ENCODE data around the gene COX15. TPM values are rescaled to one million over a fixed set of nuclear protein-coding genes. Genes with fewer than 3 reads are reported as not detected.

COX15 gene
- total RNA-seq (2022; extraction: Qiagen RNA extraction; ENCODE audit: low read depth) = 25.1 to 36.7 TPM (median 35.5 TPM) in 5 replicates

DNA sequence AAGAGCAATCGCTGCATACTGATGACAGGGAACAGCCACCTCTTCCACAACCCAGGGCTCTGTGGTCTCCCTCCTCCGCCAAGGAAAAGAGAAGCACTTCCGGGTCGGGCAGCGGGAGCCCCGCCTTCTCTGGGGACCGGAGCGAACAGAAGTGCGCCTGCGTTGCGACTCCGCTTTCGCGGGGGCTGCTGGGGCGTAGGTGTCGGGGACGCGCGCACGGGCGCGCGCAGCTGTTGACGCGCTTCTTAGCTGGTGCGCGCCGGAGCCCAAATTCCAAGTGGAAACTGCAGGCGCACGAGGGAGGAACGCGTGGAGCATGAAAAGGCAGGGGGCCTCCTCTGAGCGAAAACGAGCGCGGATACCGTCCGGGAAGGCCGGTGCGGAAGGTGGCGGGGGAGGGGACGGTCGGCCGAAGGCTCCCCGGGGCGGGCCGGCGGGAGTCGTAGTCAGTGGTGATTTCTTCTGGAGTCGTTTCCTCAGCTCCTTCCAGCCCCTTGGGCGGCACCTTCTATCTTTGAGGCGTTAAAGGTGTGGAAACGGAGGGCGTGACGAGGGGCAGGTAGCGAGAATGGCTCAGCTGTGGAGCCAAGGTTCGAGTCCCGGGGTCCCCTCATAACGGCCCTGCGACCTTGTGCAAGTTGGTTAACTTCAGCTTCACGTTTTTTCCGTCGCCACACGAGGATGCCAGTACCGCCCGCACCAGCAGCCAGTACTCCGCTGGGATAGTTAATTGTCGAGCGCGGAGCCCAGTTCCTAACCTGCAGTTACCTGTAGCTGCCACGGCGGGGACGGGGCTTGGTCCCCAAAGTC, at the start of gene COX15, which contains the start of gene CUTC:
TSS of gene COX15 (minus strand) at position 95 of the 810 bp plus-strand sequence. CDS start at position 17, 78 bp downstream.
TSS of gene CUTC (plus strand) at position 202 of the 810 bp plus-strand sequence. CDS start at position 317, 115 bp downstream.

Other genes with a start within 250 kb of the COX15 start
- 0.06 TPM in 1 of 5 replicates, not detected in the others for gene NKX2-3, start 199.2 kb downstream of the COX15 start, total RNA-seq (2022; extraction: Qiagen RNA extraction; ENCODE audit: low read depth)
- 27.6 to 30.4 TPM (median 29.2 TPM) in 5 replicates for gene SLC25A28, start 111.7 kb downstream of the COX15 start, total RNA-seq (2022; extraction: Qiagen RNA extraction; ENCODE audit: low read depth)
- gene ENTPD7, start 72.6 kb downstream of the COX15 start, total RNA-seq (2022; extraction: Qiagen RNA extraction; ENCODE audit: low read depth) = 14.1 to 19.3 TPM (median 17.9 TPM) in 5 replicates
- gene CUTC, start 107 bp upstream of the COX15 start, total RNA-seq (2022; extraction: Qiagen RNA extraction; ENCODE audit: low read depth) = 33.5 to 41.1 TPM (median 35.5 TPM) in 5 replicates
- gene ABCC2, start 50.5 kb upstream of the COX15 start, total RNA-seq (2022; extraction: Qiagen RNA extraction; ENCODE audit: low read depth) = 141 to 192 TPM (median 172 TPM) in 5 replicates

Measured in A549 treated with DMSO at 1 μM for 4 hours (cell line).